ENCODE measurements around the gene THAP7.
A peak's percentile ranks its signal among the peaks of the same experiment; 100 is the strongest.

Gene THAP7

DNA sequence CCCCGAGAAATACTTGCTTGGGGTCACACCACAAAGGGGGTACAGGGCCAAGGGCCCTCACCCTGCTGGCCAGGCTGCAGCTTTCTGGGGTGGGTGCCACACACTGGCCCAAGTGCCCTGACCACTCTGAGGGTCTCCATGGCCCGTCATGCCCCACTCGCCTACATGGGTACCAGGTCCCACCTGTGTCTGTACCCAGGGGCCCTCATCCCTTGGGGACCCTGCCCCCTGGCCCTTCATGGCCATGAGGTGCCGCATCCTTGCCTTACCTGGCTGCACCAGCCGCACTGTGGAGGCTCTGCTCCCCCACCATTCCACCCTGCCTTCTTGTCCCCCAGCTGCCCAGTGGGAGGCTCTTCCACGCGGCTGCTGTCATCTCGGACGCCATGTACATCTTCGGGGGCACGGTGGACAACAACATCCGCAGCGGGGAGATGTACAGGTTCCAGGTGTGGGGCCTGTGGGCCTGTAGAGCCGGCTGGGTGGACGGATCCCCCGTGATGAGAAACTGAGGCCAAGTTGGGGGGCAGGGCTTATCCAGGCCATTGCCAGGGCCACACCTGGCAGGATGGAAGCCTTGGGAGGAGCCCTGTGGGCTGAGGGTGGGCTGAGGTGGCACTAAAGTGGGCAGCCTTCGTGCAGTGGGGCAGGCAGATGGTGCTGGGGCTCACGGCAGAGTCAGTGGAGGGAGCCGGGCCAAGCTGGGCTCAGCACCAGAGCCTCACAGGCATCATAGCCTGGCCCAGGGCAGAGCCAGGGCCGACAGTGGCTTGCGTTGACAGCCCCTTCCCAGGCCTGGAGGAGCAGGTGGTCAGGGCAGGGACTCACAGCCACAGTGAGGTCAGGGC lies 9.2 kb downstream of the THAP7 start:
- no peak for DNase-seq

DNA sequence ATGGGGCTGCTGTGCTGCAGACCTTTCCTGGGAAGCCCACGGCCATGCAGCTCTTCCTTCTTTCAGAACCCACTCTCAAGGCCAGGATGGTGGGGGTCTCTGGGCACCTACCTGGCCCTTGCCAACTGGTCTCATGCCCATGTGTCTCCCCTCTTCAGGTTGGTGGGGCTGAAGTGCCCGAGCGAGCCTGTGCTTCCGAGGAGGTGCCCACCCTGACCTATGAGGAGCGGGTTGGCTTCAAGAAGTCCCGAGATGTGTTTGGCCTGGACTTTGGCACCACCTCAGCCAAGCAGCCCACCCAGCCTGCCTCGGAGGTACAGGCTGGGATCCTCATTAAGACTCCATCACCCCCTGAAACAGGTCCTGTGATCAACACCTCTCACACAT lies 9.9 kb downstream of the THAP7 start:
- DNase-seq: no peak

DNA sequence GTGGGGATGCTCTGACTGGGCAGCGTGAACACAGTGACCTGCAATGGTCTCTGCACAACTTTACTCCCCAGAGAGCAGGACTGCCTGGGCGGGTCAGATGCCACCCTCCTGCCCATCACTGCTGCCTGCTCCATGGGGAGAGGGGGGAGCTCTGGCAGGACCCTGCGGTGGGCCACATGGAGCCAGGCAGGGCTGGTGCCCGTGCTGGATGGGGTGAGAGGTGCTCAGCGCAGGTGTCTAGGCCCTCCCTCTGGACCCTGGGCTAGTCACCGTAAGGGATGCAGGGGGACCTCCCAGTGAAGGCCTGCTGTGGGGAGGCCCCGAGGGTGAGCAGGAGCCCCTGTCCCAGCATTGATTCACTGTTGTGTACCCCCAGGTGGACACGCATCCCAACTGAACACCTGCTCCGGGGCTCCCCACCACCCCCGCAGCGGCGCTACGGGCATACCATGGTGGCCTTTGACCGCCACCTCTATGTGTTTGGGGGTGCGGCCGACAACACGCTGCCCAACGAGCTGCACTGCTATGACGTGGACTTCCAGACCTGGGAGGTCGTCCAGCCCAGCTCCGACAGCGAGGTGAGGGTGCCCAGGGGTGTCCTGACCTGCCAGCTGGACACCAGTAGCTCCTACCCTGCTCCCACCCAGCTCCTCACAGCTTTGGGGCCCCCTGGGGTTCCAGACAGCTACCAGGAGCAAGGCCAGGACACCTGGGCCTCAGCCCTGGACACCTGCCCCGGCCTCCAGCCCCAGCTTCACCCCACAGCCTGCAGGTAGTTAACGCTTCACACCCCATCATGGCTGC lies 10.5 kb downstream of the THAP7 start:
- no peak for DNase-seq

DNA sequence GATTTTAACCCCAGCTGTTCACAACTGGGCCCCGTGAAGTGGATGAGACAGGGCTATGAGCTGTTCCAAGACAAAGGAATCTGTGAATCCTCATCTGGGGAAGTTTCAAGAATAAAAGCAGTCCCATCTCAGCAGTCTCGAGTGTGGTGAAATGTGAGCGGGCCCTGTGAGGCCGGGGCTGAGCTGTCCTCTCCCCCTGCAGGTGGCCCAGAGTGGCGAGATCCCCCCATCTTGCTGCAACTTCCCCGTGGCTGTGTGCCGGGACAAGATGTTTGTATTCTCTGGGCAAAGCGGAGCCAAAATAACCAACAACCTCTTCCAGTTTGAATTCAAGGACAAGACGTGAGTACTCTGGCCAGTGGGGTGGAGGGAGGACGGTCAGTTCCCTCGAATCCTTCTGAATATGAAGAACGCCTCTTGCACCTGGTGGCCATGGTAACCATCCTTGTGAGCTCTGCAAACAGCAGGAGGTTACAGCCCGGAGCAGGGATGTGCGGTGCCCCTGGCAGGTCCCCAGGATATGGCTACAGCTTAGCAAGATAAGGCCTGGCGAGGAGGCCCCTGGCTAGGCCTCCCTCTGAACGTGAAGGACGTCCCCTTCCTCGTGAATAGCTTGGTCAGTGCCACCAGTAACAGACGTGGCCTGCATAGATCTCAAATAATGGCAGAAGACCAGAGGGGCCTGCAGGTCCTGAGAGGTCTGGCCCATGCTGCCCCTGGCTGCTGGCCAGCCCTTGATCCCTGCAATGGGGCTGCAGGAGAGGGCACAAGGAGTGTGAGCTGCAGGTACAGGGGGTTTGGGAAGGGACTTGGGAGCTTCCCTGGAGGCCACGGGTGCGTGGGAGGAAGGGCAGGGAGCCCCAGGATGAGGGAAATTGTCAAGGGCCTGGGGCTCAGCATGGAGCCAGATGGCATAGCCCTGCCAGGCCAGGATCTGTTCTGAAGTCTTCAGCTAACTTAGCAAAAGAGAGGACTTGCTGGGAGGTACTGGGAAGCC lies 11.4 kb downstream of the THAP7 start:
- no peak for DNase-seq

DNA sequence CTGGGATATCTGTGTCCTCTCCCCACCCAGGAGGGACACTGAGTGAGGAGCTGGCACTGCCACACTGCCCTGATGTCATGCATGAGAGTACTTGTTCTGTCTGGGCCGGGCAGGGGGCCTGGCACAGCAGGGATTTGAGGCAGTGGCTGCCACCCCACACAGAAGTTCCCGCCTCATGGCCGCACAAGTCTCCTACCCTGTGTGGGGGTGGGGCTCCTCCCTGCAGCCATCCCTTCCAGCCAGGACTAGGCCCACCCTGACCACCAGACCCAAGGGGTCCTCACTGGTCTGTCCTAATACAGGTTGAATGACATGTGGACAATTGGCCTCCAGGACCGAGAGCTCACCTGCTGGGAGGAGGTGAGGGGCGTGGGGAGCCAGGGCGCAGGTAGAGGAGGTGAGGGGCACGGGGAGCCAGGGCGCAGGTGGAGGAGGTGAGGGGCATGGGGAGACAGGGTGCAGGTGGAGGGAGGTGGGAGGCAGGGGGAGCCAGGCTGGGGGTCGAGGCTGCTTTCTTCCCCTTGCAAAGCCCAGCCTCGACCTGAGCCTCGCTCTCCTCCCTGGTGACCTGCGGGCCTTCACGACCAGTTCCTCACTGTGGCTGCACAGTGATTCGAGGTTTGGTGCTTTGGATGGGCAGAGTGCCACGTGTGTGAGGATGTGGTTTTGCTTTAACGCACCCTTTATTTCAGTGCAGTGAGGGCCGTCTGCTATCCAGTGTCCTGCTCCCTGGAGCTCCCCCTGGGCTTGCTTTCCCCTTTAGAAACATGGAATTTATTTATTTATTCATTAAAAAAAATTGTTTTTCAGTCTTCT lies 12.4 kb downstream of the THAP7 start:
- no peak for DNase-seq

DNA sequence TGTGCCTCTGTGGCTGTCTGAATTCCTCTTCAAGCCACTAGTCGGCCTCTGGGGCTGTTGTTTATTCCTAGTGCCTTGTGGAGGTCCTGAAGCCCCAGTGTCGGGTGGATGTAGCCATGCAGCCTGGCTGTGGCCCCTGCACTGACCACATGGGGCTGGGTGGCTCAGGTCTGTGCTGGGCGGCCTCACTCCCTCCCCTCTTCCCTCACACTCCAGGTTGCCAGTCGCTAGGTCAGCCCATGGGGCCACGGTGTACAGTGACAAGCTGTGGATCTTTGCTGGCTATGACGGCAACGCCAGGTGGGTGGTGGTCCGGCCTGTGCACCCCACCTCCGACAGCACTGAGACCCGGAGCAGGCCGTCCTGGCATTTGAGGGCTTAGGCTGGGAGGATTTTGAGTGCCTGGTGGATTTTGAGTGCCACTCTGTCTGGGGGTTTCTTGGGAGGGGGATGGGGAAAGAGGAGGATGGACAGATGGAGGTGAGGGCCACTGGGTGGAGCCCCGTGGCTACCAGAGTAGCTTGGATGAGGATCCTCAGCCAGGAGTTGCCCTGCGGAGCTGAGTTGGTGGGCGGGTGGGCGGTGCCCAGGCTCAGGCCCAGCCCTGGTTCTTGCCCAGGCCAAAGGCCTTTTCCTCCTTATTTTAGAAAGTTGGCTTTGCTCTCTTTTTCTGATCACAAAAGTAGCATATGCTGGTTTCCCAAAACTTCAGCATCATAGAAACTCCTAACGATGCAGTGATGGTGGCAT lies 13.2 kb downstream of the THAP7 start:
- DNase-seq: no peak

DNA sequence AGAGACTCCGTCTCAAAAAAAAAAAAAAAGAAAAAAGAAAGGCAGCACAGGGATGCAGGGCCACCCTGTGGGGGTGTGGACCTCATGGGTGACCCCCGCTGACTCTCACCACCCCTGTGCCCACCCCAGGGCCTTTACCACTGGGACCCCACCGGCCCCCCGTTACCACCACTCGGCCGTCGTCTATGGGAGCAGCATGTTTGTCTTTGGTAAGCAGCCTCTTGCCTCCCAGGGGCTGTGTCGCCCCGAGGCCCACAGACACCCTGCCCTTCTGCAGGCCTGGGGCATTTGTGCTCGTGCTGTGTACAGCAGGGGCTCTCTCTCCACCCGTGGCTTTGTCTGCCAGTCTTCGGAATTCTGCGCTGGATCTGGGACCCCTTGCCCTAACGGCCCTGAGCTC lies 14.5 kb downstream of the THAP7 start:
- no peak for DNase-seq

DNA sequence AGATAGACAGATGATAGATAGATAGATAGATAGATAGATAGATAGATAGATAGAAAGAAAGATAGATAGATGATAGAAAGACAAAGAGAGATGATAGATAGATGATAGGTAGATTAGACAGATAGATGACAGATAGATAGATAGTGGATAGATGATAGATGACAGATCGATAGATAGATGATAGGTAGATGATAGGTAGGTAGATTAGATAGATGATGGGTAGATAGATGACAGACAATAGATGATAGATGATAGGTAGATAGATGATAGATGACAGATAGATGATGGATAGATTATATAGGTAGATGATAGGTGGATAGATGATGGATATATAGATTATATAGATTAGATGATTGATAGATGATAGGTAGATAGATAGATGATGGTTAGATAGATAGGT lies 15.6 kb downstream of the THAP7 start:
- DNase-seq: no peak

DNA sequence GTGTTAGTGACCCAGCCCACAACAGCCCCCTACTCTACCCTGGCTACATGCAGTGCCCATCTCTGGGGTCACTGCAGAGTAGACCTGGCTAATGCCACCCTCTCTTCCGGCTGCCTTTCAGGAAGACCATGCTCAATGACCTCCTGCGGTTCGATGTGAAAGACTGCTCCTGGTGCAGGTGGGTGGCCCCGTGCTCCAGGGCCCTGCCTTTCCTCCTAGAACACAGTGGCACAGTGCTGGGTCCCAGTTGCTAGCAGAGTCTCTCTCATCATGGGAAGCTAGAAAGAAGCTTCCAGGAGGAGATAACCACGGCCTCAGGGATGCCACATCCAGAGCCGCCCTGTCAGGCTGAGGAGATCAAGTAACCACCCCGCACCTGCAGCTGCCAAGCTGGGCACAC lies 16.2 kb downstream of the THAP7 start:
- DNase-seq: no peak

DNA sequence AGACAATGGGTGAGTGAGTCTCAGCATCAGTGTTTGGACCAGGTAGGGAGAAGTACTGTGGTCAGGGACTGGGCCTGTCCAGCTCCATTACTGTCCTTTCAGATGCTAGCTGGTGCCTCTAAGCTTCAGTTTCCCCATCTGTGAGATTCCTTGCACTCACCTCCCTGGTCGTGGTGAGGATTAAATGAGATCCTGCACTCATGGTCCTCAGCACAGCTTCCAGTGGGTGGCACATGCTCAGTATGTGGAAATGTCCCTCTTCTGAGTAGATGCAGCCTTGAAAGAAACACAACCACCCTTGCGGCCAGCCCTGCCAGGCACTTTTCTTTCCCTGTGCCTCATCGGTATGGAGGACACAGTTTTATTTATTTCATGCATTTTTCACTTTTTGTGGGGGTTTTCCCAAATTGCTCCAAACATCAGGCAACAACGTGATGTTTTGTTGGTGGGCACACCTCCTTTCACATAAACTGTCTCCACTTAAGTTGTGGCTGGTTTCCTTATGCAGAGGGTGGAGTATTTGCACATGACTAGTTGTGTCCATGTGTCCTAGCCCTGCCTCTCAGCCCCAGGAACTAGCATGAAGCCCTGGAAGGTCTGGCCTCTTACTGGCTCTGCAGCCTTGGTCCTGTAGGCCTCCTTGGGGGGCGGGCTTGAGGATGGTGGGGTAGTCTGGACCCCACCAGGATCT lies 18.7 kb downstream of the THAP7 start:
- DNase-seq: no peak

DNA sequence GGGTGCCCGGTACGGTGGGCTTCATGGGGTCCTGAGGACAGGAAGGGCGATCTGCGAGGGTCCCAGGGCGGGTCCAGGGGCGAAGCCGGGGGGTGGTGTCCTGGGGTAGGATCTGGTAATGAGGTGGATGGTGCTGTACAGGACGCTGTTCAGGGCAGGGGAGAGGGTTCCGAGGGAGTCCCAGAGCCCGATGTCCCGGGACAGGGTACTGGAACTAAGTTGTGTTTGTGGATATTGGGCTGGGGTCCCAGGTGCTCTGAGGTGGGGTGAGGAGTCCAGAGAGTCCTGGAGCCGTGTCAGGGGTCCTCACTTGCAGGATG lies 19.4 kb downstream of the THAP7 start:
- DNase-seq: no peak

DNA sequence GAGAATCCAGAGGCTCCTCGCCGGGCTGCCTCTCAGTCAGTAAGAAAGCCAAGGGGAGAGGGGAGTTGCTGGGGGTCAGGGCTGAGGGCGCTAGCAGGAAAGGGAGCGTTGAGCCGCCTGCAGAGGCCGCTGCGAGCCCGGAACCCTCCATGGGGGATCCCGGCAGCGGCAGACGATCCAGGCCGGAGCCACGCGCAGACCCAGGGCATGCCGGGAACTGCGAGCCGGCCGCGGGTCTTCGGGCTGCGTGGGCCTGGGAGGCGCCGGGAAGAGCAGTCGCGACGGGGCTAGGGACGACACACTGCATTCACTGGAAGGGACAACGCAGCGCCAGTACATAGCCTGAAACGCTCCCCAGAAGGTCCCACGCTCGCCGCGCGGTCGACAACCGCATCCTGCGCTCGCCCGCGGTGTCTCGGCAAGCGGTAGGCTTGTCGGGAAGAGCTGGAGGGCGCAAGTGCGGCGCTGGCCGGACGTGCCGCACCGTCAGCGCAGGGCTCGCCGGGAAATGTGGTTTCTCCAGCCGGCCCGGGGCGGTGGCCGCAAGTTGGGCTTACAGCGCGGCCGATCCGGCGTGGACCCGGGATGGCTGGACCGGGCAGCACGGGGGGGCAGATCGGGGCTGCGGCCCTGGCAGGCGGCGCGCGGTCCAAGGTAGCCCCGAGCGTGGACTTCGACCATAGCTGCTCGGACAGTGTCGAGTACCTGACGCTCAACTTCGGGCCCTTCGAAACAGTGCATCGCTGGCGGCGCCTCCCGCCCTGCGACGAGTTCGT lies 19.9 kb downstream of the THAP7 start, which contains the start of gene LZTR1:
TSS of gene LZTR1 (plus strand) at position 511 of the 776 bp plus-strand sequence. CDS start at position 586, 75 bp downstream.
- DNase-seq: peak; percentile 82

DNA sequence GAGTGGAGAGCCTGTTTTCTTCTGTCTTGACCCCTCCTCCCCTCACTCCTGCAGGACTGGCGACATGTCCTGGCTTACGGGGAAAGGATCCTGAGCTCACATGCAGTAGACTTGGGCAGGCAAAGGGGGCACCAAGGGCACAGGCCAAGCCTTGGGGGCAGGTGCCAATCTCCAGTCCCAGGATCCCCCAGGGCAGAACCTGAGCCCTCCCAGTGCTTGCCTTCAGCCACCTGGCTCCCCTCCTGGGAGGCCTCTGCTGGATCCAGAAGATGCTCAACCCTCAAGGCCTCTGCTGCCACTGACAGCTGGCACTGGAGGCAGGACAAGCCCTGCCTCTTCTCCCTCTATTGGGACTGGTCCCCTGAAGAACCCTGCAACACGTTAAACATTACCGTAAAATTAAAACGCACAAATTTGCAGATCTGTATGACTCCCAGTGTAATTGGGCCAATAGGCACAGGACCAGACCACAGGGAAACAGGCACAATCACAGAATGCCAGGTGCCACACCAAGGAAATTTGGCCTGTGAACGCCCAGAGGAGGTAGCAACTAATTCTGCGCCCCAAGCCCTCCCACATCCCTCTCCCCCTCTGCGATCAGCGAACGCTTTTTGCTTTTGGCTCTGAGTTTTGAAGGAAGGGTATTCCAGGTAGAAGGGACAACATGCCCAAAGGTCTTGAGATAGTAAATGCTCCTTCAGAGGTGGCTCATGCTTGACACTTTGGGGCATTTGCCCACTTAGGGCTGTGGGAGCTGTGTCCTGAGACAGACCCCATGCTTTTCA lies 20.8 kb downstream of the THAP7 start:
- DNase-seq: no peak

DNA sequence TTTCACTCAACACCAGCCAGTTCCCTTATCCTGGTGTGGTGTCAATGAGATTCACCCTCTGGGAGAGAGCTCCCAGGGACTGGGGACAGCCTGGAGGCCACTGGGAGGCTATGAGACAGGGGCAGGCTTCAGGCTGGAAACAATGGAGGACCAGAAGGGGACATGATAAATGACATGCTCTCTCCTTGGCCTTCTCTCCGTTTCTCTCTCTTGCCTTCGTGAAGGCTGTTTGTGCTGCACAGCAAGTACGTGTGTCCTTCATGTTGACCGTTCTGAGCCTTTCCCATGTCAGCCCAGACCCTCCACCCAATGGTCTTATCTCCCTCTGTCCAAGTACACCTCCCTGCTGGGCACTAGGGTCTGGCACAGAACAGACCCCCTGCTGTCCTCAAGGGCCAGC lies 21.4 kb downstream of the THAP7 start:
- DNase-seq: no peak

DNA sequence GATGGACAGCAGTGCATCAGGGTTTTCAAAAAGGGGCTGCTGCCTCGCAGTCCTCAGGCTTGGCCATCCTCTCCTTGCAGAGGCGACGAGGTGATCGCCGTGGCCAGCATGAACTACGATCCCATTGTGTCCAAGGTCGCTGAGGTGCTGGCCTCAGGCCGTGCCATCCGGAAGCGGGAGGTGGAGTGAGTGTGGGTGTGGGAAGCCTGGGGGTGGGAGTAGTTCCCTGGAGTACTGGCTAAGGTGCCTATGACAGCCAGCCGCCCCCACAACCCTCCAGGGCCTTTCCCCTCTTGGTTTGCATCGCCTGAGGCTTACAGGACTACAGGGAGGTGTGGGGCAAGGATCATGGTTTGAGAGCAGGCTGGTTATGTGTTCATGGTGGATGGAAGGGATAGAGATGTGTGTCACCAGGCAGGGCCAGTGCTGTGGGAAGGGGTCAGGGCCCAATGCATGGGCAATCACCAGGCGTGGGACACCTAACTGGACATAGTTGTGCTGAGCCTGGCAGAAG lies 21.9 kb downstream of the THAP7 start:
- no peak for DNase-seq

DNA sequence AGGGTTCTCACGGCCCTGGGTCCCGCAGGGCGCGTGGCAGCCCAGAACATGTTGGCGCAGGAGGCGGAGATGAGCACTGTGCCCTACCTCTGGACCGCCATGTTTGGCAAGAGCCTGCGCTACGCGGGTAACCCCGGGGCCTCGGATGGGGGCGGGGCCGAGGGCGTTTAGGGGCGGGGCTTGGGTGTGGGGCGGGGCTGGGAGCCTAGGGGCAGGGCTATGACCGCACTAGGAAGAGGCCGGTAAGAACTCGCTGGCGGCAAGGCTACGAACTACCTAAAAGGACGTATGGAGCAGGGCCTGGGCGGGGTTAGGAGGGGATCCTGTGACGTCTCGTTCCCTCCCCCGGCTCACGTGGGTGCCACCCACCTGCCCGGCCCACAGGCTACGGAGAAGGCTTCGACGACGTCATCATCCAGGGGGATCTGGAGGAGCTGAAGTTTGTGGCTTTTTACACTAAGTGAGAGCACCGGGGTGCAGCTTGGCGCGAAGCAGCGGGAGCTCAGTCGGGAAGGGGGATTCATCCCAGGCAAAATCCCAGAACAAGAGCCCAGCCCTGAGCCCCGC lies 22.6 kb downstream of the THAP7 start:
- peak; percentile 57 for DNase-seq

DNA sequence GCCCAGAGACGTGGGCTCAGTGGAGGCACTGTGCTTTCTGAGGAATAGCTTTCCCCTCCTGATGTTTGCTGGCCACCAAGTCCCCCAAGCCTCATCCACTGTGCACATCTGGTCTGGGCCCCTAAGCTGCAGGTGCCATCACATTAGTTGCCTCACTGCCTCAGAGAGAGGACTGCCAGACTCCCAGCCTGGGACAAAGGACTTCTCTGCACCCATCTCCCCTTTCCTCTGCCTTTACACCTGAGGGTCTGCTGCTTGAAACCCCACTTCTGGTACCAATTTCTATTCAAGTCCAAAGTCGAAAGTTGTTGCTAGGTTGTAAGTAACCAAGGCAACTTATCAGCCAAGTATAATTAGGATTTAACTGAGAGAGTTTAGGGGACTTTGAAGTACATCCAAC lies 23.5 kb downstream of the THAP7 start:
- no peak for DNase-seq

DNA sequence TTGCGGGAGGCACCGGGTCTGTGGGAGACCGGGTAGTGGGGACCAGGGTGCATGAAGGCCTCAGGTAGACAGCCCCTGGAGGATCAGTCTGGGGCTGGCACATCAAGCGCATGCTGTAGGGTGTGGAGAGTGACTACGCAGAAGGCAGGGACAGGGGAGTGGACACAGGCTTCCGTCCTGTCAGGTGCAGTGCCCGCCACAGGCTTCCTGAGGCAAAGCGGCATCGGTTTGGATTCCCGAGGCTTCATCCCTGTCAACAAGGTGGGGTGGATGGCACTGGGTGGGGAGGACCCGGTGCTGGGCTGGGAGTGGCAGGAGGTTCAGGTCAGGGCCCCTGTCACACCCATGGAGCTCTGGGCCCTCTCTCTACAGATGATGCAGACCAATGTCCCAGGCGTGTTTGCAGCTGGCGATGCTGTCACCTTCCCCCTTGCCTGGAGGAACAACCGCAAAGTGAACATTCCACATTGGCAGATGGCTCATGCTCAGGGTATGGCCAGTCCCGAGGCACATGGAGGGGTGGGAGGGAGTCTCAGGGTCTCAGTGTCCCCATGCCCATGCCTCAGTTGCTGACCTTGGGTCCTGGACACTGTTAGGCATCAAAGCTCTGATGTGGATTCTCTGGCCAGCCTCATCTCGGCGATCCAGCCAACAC lies 24.3 kb downstream of the THAP7 start:
- no peak for DNase-seq

Data from activated CD4-positive, alpha-beta T cell treated with anti-CD3 and anti-CD28 coated beads, Interleukin-10, Interleukin-2, amounts not matched to agents 100 ng/mL and 50 ng/mL, durations not matched to agents 16 hours and 8 hours (primary cell).